Choroid plexus epithelial cell (primary cell): Measurements from ENCODE around the gene CYB5A.
A peak's percentile ranks its signal among the peaks of the same experiment; 100 is the strongest.

ENCODE experiments used
- DNase-seq: peaks from one replicate; pipeline ENCODE4 v3.0.0-alpha.2; 2010; ENCODE audit warnings: low read depth
- H3K4me3 ChIP-seq: 2 replicates; pipeline ENCODE4 v1.5.1; 2011; ENCODE audit warnings: low read depth, mild to moderate bottlenecking, control low read depth, low read length, moderate library complexity
- TF ChIP-seq, protein P1 (sequence below): conservative IDR thresholded peaks from 2 replicates; pipeline ENCODE4 v1.5.1; 2011; ENCODE audit warnings: low read depth, mild to moderate bottlenecking, control low read depth, inconsistent platforms, low read length, moderate library complexity

CYB5A gene

DNA sequence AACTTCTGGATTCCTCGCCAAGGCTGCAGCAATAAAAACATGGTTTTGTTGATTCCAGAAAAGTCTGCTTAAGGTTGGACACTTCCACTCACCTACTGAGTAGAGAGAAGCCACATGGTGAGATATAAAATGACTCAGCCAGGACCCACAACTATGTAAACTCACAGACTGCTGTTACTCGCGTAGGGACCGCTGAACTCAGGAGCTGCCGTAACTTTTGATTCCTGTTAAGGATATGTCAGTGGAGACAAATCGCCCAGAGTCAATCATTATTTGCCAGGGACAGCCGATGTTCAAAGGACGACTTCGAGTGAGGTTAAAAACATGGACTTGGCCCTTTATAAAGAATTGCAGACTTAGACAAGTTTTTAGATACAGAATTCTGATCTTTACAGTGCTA, 25.6 kb downstream of the CYB5A start:
- no peak overlapping the region for H3K4me3 ChIP-seq
- TF ChIP-seq, protein P1, sequence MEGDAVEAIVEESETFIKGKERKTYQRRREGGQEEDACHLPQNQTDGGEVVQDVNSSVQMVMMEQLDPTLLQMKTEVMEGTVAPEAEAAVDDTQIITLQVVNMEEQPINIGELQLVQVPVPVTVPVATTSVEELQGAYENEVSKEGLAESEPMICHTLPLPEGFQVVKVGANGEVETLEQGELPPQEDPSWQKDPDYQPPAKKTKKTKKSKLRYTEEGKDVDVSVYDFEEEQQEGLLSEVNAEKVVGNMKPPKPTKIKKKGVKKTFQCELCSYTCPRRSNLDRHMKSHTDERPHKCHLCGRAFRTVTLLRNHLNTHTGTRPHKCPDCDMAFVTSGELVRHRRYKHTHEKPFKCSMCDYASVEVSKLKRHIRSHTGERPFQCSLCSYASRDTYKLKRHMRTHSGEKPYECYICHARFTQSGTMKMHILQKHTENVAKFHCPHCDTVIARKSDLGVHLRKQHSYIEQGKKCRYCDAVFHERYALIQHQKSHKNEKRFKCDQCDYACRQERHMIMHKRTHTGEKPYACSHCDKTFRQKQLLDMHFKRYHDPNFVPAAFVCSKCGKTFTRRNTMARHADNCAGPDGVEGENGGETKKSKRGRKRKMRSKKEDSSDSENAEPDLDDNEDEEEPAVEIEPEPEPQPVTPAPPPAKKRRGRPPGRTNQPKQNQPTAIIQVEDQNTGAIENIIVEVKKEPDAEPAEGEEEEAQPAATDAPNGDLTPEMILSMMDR = no peak
- peak; percentile 77 for DNase-seq

DNA sequence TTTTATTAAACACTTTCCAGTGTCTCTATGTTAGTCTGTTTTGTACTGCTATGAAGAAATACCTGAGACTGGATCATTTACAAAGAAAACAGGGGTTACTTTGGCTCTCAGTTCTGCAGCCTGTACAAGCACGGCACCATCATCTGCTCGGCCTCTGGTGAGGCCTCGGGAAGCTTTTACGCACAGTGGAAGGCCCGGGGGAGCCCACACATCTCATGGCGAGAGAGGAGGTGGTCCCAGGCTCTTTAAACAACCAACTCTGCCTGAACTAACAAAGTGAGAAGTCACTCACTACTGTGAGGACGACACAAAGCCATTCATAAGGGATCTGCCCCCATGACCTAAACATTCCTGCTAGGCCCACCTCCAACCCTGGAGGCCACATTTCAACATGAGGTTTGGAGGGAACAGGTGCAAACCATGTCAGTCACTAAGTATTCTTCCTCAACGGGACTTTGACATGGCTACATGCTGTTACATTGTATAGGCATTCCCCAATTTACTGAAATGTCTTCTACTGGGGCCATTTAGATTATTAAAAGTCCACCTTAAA, 26.1 kb downstream of the CYB5A start:
- no peak for DNase-seq
- TF ChIP-seq, protein P1 = no peak
- no peak overlapping the region for H3K4me3 ChIP-seq

DNA sequence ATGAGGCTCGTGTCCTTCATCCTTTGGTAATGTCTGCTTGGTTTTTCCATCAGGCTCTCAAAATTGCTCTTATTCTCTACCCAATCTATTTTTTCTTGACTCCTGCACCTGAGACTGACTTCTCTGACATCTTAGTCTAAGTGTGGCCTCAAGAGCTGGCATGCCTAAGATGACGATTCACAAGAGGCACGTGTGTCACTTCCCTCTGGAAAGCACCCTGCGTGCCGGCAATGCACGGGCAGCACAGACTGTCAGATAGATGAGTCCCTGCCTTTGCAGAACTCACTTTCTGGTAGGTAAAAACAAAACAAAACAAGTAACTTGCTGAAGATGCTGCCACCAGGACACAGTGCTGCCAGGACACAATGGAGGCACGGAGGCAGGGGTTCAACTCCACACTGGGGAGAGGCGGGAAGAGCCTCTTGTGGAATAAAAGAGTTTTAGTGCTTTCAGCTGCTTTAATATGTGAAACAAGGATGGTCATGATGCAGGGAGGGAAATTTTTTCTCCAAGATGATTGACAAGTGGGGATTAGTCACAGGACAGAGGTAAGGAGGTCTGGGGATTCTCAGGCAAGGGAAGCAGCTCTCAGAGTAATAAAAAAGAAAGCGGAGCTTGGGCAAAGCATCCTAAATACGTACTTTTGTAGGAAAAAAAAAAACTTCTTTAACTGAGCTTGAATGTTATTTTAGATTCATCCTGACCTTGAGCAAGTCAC, 27.3 kb downstream of the CYB5A start:
- H3K4me3 ChIP-seq = no peak overlapping the region
- TF ChIP-seq, protein P1 = no peak
- no peak for DNase-seq

DNA sequence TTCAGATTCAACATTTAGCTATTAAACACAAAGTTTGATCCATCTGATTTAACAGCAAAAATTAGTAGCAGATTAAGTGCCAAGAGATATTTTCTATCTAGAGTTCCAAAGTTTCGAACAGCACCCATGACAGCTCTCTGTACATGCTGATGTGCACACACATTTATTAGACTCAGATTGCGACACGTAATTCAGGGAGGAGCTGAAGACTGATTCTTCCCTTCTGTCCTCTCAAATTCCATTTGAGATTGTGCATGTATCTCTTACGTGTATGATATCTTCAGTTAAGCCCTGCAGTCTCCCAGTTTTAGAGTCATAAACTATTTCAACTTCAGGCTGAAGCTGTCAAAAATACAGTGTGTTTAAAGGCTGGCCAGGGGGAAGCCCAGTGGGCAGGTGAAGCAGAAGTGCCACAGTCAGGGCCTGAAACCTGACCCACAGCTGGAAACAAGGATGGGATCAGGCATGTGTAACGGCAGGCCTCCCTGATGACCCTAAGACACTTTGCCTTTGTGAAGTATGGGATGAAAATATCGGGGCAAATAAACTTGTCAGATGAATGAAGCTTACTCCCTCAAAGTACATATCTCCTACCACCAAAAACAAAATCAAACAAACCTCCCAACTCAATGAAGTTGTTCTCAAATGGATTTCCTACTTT, 30.6 kb downstream of the CYB5A start:
- H3K4me3 ChIP-seq = no peak overlapping the region
- TF ChIP-seq, protein P1 = no peak
- no peak for DNase-seq

DNA sequence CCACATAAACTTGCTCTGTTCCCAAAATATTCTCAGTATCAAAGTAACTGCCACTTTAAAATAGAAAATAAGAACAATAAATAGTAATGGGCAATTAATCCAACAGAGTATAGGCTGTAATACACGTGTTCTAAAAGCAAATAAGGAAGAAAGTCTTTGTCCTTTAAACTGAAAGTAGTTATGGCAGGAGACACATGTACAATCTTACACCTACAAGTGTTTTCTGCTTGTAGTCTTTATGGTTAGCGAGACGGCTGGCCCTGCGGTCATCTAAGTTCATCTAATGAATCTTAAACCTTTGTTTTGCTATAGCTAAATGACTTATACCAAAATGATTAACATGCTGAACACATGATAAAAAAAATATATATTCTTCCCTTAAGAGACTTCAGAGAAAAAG, 32.4 kb downstream of the CYB5A start:
- DNase-seq = no peak
- TF ChIP-seq, protein P1 = no peak
- H3K4me3 ChIP-seq = no peak overlapping the region

DNA sequence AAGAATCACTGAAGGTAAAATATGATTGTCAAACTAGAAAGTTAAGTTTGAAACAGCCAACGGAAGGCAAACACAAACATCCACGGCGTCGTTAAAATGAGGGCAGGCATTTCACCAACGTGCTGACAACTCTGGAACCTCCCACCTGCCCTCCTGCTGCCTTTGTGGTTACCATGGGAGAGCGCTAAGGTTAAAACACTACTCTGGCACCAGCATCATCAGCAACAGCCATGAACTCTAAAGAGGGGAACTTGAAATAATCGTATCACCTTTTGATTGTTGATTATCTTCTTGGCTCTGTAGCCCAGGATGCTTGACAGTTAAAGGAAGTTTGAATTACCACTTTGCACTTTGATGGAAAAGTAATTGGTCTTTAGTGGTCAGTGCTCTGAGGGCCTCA, 34.7 kb downstream of the CYB5A start:
- H3K4me3 ChIP-seq = no peak overlapping the region
- DNase-seq = no peak
- TF ChIP-seq, protein P1 = no peak

DNA sequence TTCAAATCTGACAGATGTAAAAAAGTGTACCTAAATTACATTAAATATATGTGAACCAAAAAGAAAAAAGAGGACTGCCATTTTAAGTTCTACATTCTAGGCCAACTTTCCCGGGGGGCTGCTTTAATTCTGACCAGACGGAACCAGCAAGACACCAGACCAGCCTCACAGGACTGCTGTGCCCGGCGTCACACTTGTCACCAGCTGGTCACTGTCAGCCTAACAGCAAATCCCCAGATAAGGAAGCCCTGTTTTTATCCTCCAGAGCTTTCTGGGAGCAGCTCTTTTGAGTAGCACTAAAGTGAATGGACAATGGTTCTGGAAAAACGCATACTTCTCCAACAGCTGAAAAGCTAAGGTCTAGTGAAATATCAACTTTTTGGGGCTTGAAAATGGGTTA, 35.6 kb downstream of the CYB5A start:
- DNase-seq = no peak
- TF ChIP-seq, protein P1 = no peak
- H3K4me3 ChIP-seq = no peak overlapping the region
